CMK (cell line): ENCODE measurements around the gene JARID2.

Experiments
- DNase-seq: peaks from one replicate; pipeline ENCODE4 v3.0.0-alpha.2; 2010; ENCODE audit warnings: low read depth

JARID2 gene

GRCh38 chr6:15245361-15246216 is at the start of gene JARID2:
Gene JARID2 (plus strand): TSS chr6:15246069. CDS start chr6:15246540, 471 bp downstream.
- DNase-seq, result peak; percentile 94

GRCh38 chr6:15200087-15200486 is 45.8 kb upstream of the JARID2 start:
- no peak for DNase-seq

GRCh38 chr6:15205321-15205720 is 40.5 kb upstream of the JARID2 start:
- no peak for DNase-seq

GRCh38 chr6:15206887-15207286 is 39.0 kb upstream of the JARID2 start:
- no peak for DNase-seq

- no peak for DNase-seq
These were observed 37.9 kb upstream of the JARID2 start for GRCh38 chr6:15207923-15208322.

GRCh38 chr6:15213838-15214400 is 31.9 kb upstream of the JARID2 start:
- DNase-seq, result no peak

- no peak for DNase-seq
These were observed 27.5 kb upstream of the JARID2 start for GRCh38 chr6:15218401-15218800.

- no peak for DNase-seq
These were observed 25.8 kb upstream of the JARID2 start for GRCh38 chr6:15220062-15220461.

- DNase-seq, result no peak
These were observed 18.0 kb upstream of the JARID2 start for GRCh38 chr6:15227827-15228318.

- DNase-seq, result no peak
These were observed 15.0 kb upstream of the JARID2 start for GRCh38 chr6:15230827-15231226.

- DNase-seq, result no peak
These were observed 12.9 kb upstream of the JARID2 start for GRCh38 chr6:15232836-15233510.

- no peak for DNase-seq
These were observed 11.7 kb upstream of the JARID2 start for GRCh38 chr6:15234068-15234758.

GRCh38 chr6:15239616-15240364 is 6.1 kb upstream of the JARID2 start:
- no peak for DNase-seq

- no peak for DNase-seq
These were observed 3.4 kb upstream of the JARID2 start for GRCh38 chr6:15242503-15242902.

- DNase-seq, result no peak
These were observed 2.8 kb upstream of the JARID2 start for GRCh38 chr6:15242937-15243614.

- no peak for DNase-seq
These were observed 1.8 kb upstream of the JARID2 start for GRCh38 chr6:15243910-15244619.

GRCh38 chr6:15244620-15245360 is 1.1 kb upstream of the JARID2 start:
- DNase-seq, result peak; percentile 50

- no peak for DNase-seq
These were observed 372 bp downstream of the JARID2 start for GRCh38 chr6:15246217-15246665.
